ENCODE measurements around the gene ARIH2. TPM values are rescaled to one million over a fixed set of nuclear protein-coding genes. Genes with fewer than 3 reads are reported as not detected.

Gene ARIH2
- total RNA-seq, 3 donors from 2014 or later = 70.7 to 111 (median 100.0) TPM

DNA sequence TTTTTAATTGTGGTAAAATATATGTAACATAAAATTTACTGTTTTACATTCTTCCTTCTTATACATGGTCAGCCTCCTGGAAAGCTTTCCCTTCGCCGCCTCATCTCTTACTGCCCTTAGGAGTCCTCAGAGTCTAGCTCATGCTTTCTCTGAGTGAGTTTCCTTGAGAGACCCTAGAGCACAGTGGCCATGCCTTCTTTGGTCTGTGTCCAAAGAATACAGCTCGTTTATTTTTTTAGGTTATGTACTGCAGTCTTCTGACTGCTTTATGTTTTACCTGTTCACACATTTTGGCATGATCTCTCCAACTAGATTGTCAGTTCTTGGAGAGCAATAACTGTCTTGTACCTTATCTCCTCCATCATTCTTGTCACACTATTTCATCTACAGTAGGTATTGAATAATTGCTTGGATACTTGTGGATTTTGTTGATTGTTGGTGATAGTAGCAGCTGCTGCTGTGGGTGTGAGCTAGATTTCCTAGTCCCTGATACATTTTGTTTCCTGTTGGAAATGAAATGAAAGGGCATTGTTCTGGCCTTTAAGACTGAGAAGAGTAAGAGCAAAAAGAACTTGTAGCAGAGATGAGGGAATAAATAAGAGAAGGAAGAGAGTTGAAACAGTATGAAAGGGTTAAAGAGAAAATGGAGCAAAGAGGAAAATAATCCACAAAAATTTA is 10.9 kb downstream of the ARIH2 start:
- H3K27ac ChIP-seq = no peak overlapping the region

GRCh38 chr3:48930590-48930989 is 11.9 kb downstream of the ARIH2 start:
- peaks cover 4% of the 10 kb centered on the region for H3K36me3 ChIP-seq

More for the DNA sequence above, 10.9 kb downstream of the ARIH2 start:
- H3K4me1 ChIP-seq = no peaks in the 10 kb centered on the region
- no peaks in the 10 kb centered on the region for H3K9me3 ChIP-seq
- H3K36me3 ChIP-seq = peaks cover 4% of the 10 kb centered on the region
- H3K4me3 ChIP-seq = no peak overlapping the region
- no peak for DNase-seq (ENCODE audit: low spot score in 2 of 2)
- no peaks in the 10 kb centered on the region for H3K27me3 ChIP-seq
- intact Hi-C loops (cut with DNase I; ENCODE audit: low total_unique reads) = no loop called here
- no peak for TF ChIP-seq POLR2AphosphoS5 (IDR thresholded peaks at IDR 0.05)
- TF ChIP-seq, protein P1, sequence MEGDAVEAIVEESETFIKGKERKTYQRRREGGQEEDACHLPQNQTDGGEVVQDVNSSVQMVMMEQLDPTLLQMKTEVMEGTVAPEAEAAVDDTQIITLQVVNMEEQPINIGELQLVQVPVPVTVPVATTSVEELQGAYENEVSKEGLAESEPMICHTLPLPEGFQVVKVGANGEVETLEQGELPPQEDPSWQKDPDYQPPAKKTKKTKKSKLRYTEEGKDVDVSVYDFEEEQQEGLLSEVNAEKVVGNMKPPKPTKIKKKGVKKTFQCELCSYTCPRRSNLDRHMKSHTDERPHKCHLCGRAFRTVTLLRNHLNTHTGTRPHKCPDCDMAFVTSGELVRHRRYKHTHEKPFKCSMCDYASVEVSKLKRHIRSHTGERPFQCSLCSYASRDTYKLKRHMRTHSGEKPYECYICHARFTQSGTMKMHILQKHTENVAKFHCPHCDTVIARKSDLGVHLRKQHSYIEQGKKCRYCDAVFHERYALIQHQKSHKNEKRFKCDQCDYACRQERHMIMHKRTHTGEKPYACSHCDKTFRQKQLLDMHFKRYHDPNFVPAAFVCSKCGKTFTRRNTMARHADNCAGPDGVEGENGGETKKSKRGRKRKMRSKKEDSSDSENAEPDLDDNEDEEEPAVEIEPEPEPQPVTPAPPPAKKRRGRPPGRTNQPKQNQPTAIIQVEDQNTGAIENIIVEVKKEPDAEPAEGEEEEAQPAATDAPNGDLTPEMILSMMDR (IDR thresholded peaks at IDR 0.05) = no peak
- no peak for TF ChIP-seq POLR2A (IDR thresholded peaks at IDR 0.05)

GRCh38 chr3:48931944-48932580 is 13.4 kb downstream of the ARIH2 start:
- TF ChIP-seq POLR2A (IDR thresholded peaks at IDR 0.05) (no peak), POLR2AphosphoS5 (IDR thresholded peaks at IDR 0.05) (no peak)
- TF ChIP-seq, protein P1 (IDR thresholded peaks at IDR 0.05) = no peak
- Histone ChIP-seq H3K36me3 (peaks cover 4% of the 10 kb centered on the region), H3K4me3 (no peak overlapping the region), H3K27me3 (no peaks in the 10 kb centered on the region), H3K9me3 (no peaks in the 10 kb centered on the region), H3K4me1 (no peaks in the 10 kb centered on the region), H3K27ac (no peak overlapping the region)
- DNase-seq (ENCODE audit: low spot score in 2 of 2) = no peak
- intact Hi-C loops (cut with DNase I; ENCODE audit: low total_unique reads) = no loop called here

More at GRCh38 chr3:48930590-48930989, 11.9 kb downstream of the ARIH2 start:
- Histone ChIP-seq H3K27me3 (no peaks in the 10 kb centered on the region), H3K9me3 (no peaks in the 10 kb centered on the region), H3K4me1 (no peaks in the 10 kb centered on the region), H3K4me3 (no peak overlapping the region), H3K27ac (no peak overlapping the region)
- no peak for DNase-seq (ENCODE audit: low spot score in 2 of 2)
- intact Hi-C loops (cut with DNase I; ENCODE audit: low total_unique reads) = no loop called here
- TF ChIP-seq, protein P1 (IDR thresholded peaks at IDR 0.05) = no peak
- no peak for TF ChIP-seq POLR2A (IDR thresholded peaks at IDR 0.05)
- no peak for TF ChIP-seq POLR2AphosphoS5 (IDR thresholded peaks at IDR 0.05)

GRCh38 chr3:48934333-48934991 is 15.8 kb downstream of the ARIH2 start:
- intact Hi-C loops (cut with DNase I; ENCODE audit: low total_unique reads) = no loop called here
- H3K27me3 ChIP-seq = no peaks in the 10 kb centered on the region
- TF ChIP-seq POLR2A (IDR thresholded peaks at IDR 0.05) (no peak), POLR2AphosphoS5 (IDR thresholded peaks at IDR 0.05) (no peak)
- TF ChIP-seq, protein P1 (IDR thresholded peaks at IDR 0.05) = no peak
- H3K9me3 ChIP-seq = no peaks in the 10 kb centered on the region
- no peak for DNase-seq (ENCODE audit: low spot score in 2 of 2)
- no peak overlapping the region for H3K4me3 ChIP-seq
- H3K36me3 ChIP-seq = no peaks in the 10 kb centered on the region
- no peaks in the 10 kb centered on the region for H3K4me1 ChIP-seq
- H3K27ac ChIP-seq = no peak overlapping the region

GRCh38 chr3:48935530-48935929 is 16.9 kb downstream of the ARIH2 start:
- no peaks in the 10 kb centered on the region for H3K4me1 ChIP-seq
- DNase-seq (ENCODE audit: low spot score in 2 of 2) = no peak
- no peaks in the 10 kb centered on the region for H3K9me3 ChIP-seq
- no peak overlapping the region for H3K27ac ChIP-seq
- TF ChIP-seq, protein P1 (IDR thresholded peaks at IDR 0.05) = no peak
- TF ChIP-seq POLR2A (IDR thresholded peaks at IDR 0.05) (no peak), POLR2AphosphoS5 (IDR thresholded peaks at IDR 0.05) (no peak)
- H3K27me3 ChIP-seq = no peaks in the 10 kb centered on the region
- H3K36me3 ChIP-seq = no peaks in the 10 kb centered on the region
- H3K4me3 ChIP-seq = no peak overlapping the region
- intact Hi-C loops (cut with DNase I; ENCODE audit: low total_unique reads) = no loop called here

Data from breast epithelium (tissue), 4 donors.